HG02870 (cell line): ENCODE results near the gene TTLL9.
"Not testable (repeated sequence)": the region's sequence is repeated elsewhere in the genome, so short reads cannot be mapped to it uniquely, and the experiment has no call there.

Source experiments
- ATAC-seq: cut with Tn5 transposase; IDR thresholded peaks from one replicate; pipeline ENCODE4 v1.9.1; 2021; ENCODE audit warnings: mild to moderate bottlenecking, moderate library complexity; ENCODE audit not compliant: unreplicated experiment

TTLL9 gene

GRCh38 chr20:31869942-31870725, at the start of gene TTLL9, which contains the start of gene DUSP15:
TSS of gene TTLL9 (plus strand) at chr20:31870634. CDS start at chr20:31871127, 493 bp downstream.
TSS of gene DUSP15 (minus strand) at chr20:31870527. CDS start at chr20:31870337, 190 bp downstream.
- no peak for ATAC-seq

- ATAC-seq, result no peak
Observed at GRCh38 chr20:31821427-31821826, 49.0 kb upstream of the TTLL9 start.

- ATAC-seq, result peak; percentile 67
Observed at GRCh38 chr20:31822421-31823330, 47.8 kb upstream of the TTLL9 start.

GRCh38 chr20:31823360-31824124, 46.9 kb upstream of the TTLL9 start:
- no peak for ATAC-seq

GRCh38 chr20:31824125-31824485, 46.3 kb upstream of the TTLL9 start:
- ATAC-seq, result no peak

GRCh38 chr20:31824554-31825313, 45.7 kb upstream of the TTLL9 start:
- ATAC-seq, result no peak

GRCh38 chr20:31826074-31826473, 44.4 kb upstream of the TTLL9 start:
- no peak for ATAC-seq

GRCh38 chr20:31827059-31827458, 43.4 kb upstream of the TTLL9 start:
- ATAC-seq, result no peak

GRCh38 chr20:31828016-31828415, 42.4 kb upstream of the TTLL9 start:
- ATAC-seq, result not testable (repeated sequence)

- ATAC-seq, result no peak
Observed at GRCh38 chr20:31829731-31830130, 40.7 kb upstream of the TTLL9 start.

GRCh38 chr20:31830406-31830981, 39.9 kb upstream of the TTLL9 start:
- no peak for ATAC-seq

- no peak for ATAC-seq
Observed at GRCh38 chr20:31831211-31831610, 39.2 kb upstream of the TTLL9 start.

- ATAC-seq, result no peak
Observed at GRCh38 chr20:31831771-31832306, 38.6 kb upstream of the TTLL9 start.

- ATAC-seq, result no peak
Observed at GRCh38 chr20:31833130-31833930, 37.1 kb upstream of the TTLL9 start.

- no peak for ATAC-seq
Observed at GRCh38 chr20:31833931-31834521, 36.4 kb upstream of the TTLL9 start.

GRCh38 chr20:31835554-31835953, 34.9 kb upstream of the TTLL9 start:
- no peak for ATAC-seq

GRCh38 chr20:31835977-31836852, 34.2 kb upstream of the TTLL9 start:
- ATAC-seq, result no peak
